Muscle layer of duodenum (tissue), 2 donors: ENCODE results near the gene ARF3.

ENCODE experiments used
- H3K27ac ChIP-seq: one replicate; pipeline ENCODE4 v1.7.0; 2013; ENCODE audit warnings: mild to moderate bottlenecking, low read length
- H3K27me3 ChIP-seq: one replicate; pipeline ENCODE4 v1.7.0; 2013; ENCODE audit warnings: low read depth, mild to moderate bottlenecking, control low read depth, low read length
- H3K36me3 ChIP-seq, 2 donors: one replicate each; pipeline ENCODE4 v1.7.0; 2013; ENCODE audit warnings: low read length in 2 of 2, control low read depth in 1 of 2, mild to moderate bottlenecking in 1 of 2; ENCODE audit not compliant: insufficient read depth in 2 of 2, control insufficient read depth in 1 of 2
- H3K4me1 ChIP-seq, 2 donors: one replicate each; pipeline ENCODE4 v1.7.0; 2013; ENCODE audit warnings: low read length in 2 of 2, mild to moderate bottlenecking in 2 of 2, control low read depth in 1 of 2, moderate library complexity in 1 of 2; ENCODE audit not compliant: insufficient read depth in 2 of 2, control insufficient read depth in 1 of 2
- H3K4me3 ChIP-seq, 2 donors: one replicate each; pipeline ENCODE4 v1.7.0; 2013; ENCODE audit warnings: low read length in 2 of 2, low read depth in 1 of 2, mild to moderate bottlenecking in 1 of 2
- H3K9me3 ChIP-seq, 2 donors: one replicate each; pipeline ENCODE4 v1.7.0; 2013; ENCODE audit warnings: low read length in 2 of 2, control low read depth in 1 of 2, mild to moderate bottlenecking in 1 of 2; ENCODE audit not compliant: control insufficient read depth in 1 of 2
- donor health status: healthy.

Gene ARF3

GRCh38 chr12:48936379-48936979 is 20.8 kb downstream of the ARF3 start:
- Histone ChIP-seq H3K9me3 (no peaks in the 10 kb centered on the region), H3K4me1 (no peaks in the 10 kb centered on the region), H3K4me3 (no peak overlapping the region), H3K36me3 (peaks cover 49 to 57% of the 10 kb centered on the region in 2 donors), H3K27me3 (no peaks in the 10 kb centered on the region), H3K27ac (no peak overlapping the region)

DNA sequence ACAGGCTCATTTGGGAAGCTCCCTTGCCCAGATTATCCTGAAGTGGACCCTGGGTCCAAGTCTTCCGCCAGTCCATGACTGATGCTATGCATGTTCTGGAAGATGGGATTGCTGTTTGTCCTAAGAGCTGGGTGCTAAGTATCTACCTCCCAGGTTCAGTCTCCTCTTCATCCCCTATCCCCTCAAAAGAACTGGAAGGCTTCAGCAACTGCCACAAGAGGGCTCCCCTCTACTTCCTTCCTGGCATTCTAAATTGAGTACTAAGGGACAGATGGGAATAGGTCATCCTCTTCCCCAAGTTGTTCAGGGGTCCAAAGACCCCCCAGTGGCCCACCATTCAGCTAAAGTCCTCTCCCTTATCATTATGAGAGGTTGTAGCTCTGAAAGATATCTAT is 23.0 kb downstream of the ARF3 start:
- no peak overlapping the region for H3K27ac ChIP-seq
- no peaks in the 10 kb centered on the region for H3K9me3 ChIP-seq
- no peaks in the 10 kb centered on the region for H3K4me1 ChIP-seq
- no peaks in the 10 kb centered on the region for H3K27me3 ChIP-seq
- H3K4me3 ChIP-seq, result no peak overlapping the region
- peaks cover 41 to 53% of the 10 kb centered on the region in 2 donors for H3K36me3 ChIP-seq

GRCh38 chr12:48933664-48934311 is 23.5 kb downstream of the ARF3 start:
- Histone ChIP-seq H3K27ac (no peak overlapping the region), H3K36me3 (peaks cover 36 to 48% of the 10 kb centered on the region in 2 donors)

GRCh38 chr12:48932878-48933277 is 24.4 kb downstream of the ARF3 start:
- Histone ChIP-seq H3K9me3 (no peaks in the 10 kb centered on the region), H3K4me1 (no peaks in the 10 kb centered on the region), H3K36me3 (peaks cover 34 to 41% of the 10 kb centered on the region in 2 donors), H3K27me3 (no peaks in the 10 kb centered on the region), H3K4me3 (no peak overlapping the region), H3K27ac (no peak overlapping the region)

More at GRCh38 chr12:48933664-48934311, 23.5 kb downstream of the ARF3 start:
- no peaks in the 10 kb centered on the region for H3K9me3 ChIP-seq
- H3K4me3 ChIP-seq, result no peak overlapping the region
- no peaks in the 10 kb centered on the region for H3K4me1 ChIP-seq
- H3K27me3 ChIP-seq, result no peaks in the 10 kb centered on the region

- Histone ChIP-seq H3K4me3 (no peak overlapping the region), H3K27me3 (no peaks in the 10 kb centered on the region), H3K9me3 (no peaks in the 10 kb centered on the region), H3K4me1 (no peaks in the 10 kb centered on the region), H3K36me3 (peaks cover 24 to 25% of the 10 kb centered on the region in 2 donors), H3K27ac (no peak overlapping the region)
Measured at GRCh38 chr12:48930475-48930874, 26.8 kb downstream of the ARF3 start.

- Histone ChIP-seq H3K4me3 (no peak overlapping the region), H3K27ac (no peak overlapping the region), H3K9me3 (no peaks in the 10 kb centered on the region), H3K4me1 (no peaks in the 10 kb centered on the region), H3K27me3 (no peaks in the 10 kb centered on the region), H3K36me3 (peaks cover 20 to 21% of the 10 kb centered on the region in 2 donors)
Measured at GRCh38 chr12:48929551-48929950, 27.7 kb downstream of the ARF3 start.

- Histone ChIP-seq H3K27ac (no peak overlapping the region), H3K36me3 (peaks cover 9 to 14% of the 10 kb centered on the region in 2 donors), H3K4me3 (no peak overlapping the region), H3K9me3 (no peaks in the 10 kb centered on the region), H3K4me1 (peaks cover 0 to 5% of the 10 kb centered on the region in 2 donors), H3K27me3 (no peaks in the 10 kb centered on the region)
Measured at GRCh38 chr12:48927261-48927660, 30.0 kb downstream of the ARF3 start.

GRCh38 chr12:48925304-48926011 is 31.8 kb downstream of the ARF3 start, which contains the start of gene FKBP11:
Gene FKBP11, minus strand, starts transcription at chr12:48925492. Its CDS starts 64 bp downstream, at chr12:48925428.
- H3K27ac ChIP-seq, result no peak within 1 kb of the TSS
- peak within 1 kb of the TSS; percentile 81 to 97 for H3K4me3 ChIP-seq
- H3K4me1 ChIP-seq, result peaks cover 0 to 5% of the 10 kb centered on the region in 2 donors
- no peaks in the 10 kb centered on the region for H3K9me3 ChIP-seq
- H3K36me3 ChIP-seq, result peaks cover 6 to 9% of the 10 kb centered on the region in 2 donors
- no peaks in the 10 kb centered on the region for H3K27me3 ChIP-seq

- peaks cover 0 to 5% of the 10 kb centered on the region in 2 donors for H3K36me3 ChIP-seq
- peak overlapping the region; percentile 81 to 97 for H3K4me3 ChIP-seq
- H3K4me1 ChIP-seq, result peaks cover 0 to 5% of the 10 kb centered on the region in 2 donors
- H3K9me3 ChIP-seq, result no peaks in the 10 kb centered on the region
- no peaks in the 10 kb centered on the region for H3K27me3 ChIP-seq
- H3K27ac ChIP-seq, result no peak overlapping the region
Measured at GRCh38 chr12:48924617-48925303, 32.5 kb downstream of the ARF3 start.

DNA sequence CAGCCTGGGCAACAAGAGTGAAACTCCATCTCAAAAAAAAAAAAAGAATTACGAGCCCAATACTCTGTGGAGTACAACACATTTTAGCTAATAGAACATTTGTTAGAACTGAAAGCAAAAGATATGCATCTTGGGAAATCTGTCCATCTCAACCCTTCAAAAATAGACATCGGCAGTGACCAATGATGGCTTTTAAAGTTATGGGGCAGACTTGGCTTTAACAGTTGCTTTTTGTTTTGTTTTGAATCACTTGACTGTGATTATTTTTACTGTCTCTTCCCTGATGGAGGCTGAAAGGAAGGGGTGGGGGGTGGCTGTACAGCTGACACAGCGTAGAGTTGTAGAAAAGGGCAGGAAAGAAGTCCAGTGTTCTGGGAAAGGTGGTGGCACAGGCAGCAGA is 34.2 kb downstream of the ARF3 start:
- peaks cover 0 to 5% of the 10 kb centered on the region in 2 donors for H3K4me1 ChIP-seq
- H3K27me3 ChIP-seq, result no peaks in the 10 kb centered on the region
- peaks cover 0 to 3% of the 10 kb centered on the region in 2 donors for H3K36me3 ChIP-seq
- H3K27ac ChIP-seq, result no peak overlapping the region
- H3K4me3 ChIP-seq, result no peak overlapping the region
- H3K9me3 ChIP-seq, result no peaks in the 10 kb centered on the region
